Mammary epithelial cell (primary cell): ENCODE data around the gene NHLH1.

ENCODE experiments used
- EZH2 ChIP-seq: IDR thresholded peaks from 2 replicates; pipeline ENCODE4 v1.6.1; 2012; ENCODE audit warnings: low read length, inconsistent platforms, borderline replicate concordance
- TF ChIP-seq, protein P1 (sequence below), 2 donors: IDR thresholded peaks in 1 of 2; conservative IDR thresholded peaks in 1 of 2; 2 replicates each; pipeline ENCODE4 v1.5.1; 2011 to 2012; ENCODE audit warnings: inconsistent platforms in 2 of 2, low read length in 2 of 2, mild to moderate bottlenecking in 2 of 2, control low read depth in 1 of 2, low read depth in 1 of 2; ENCODE audit not compliant: insufficient read depth in 1 of 2; ENCODE audit errors: extremely low read depth in 1 of 2

DNA sequence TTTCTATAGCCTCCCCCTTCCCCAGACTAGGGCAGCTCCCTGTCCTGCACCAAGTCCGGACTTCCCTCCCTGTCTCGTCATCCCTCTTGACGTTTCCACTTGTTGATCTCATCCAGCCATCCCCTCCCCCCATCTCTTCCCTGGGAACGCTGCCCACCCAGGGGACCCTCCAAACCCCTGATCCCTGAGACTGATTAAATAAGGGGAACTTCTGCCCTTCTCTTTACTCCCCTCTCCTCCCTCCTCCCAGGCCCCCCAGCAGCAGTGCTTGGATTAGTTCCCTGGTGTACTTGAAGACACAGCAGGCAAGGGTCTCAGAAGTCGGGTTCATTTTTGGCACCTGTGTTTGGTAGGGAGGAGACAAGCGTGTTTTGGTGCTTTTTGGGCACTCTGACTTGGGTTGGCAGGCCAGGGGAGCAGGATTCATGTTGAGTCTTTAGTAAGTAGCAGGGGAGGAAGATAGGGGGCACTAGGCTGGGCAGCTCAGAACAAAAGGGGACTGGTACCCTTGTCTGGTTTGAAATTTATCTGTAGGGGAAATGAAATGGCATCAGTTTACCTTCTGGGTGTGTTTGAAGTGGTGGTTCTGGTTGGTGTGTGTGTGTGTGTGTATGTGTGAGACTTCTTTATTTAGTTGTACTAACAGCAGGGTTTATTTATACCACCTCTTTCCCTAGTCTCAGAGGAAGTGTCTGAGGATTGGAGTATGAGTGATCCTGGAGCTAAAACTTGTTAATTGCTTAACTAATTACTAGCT, 44.6 kb downstream of the NHLH1 start:
- TF ChIP-seq, protein P1, sequence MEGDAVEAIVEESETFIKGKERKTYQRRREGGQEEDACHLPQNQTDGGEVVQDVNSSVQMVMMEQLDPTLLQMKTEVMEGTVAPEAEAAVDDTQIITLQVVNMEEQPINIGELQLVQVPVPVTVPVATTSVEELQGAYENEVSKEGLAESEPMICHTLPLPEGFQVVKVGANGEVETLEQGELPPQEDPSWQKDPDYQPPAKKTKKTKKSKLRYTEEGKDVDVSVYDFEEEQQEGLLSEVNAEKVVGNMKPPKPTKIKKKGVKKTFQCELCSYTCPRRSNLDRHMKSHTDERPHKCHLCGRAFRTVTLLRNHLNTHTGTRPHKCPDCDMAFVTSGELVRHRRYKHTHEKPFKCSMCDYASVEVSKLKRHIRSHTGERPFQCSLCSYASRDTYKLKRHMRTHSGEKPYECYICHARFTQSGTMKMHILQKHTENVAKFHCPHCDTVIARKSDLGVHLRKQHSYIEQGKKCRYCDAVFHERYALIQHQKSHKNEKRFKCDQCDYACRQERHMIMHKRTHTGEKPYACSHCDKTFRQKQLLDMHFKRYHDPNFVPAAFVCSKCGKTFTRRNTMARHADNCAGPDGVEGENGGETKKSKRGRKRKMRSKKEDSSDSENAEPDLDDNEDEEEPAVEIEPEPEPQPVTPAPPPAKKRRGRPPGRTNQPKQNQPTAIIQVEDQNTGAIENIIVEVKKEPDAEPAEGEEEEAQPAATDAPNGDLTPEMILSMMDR (conservative IDR thresholded peaks at IDR 0.05 in 1 of 2, IDR thresholded peaks at IDR 0.05 in 1 of 2; ENCODE audit: extremely low read depth in 1 of 2, insufficient read depth in 1 of 2, low read depth in 1 of 2, low read length in 2 of 2), result no peak
- no peak for TF ChIP-seq EZH2
